Esophagus squamous epithelium (tissue), 5 donors: ENCODE measurements around the gene ZNFX1. TPM values are rescaled to one million over a fixed set of nuclear protein-coding genes. Genes with fewer than 3 reads are reported as not detected.

ENCODE experiments used
- DNase-seq: peaks from one replicate; lab custom pipeline; 2025; lab: John Stamatoyannopoulos, UW
- H3K27ac ChIP-seq, 4 donors: fragments of 200-600 bp; sonication (generic); one replicate each; pipeline ENCODE4 v1.5.1; 2016 to 2019; ENCODE audit warnings: mild to moderate bottlenecking in 1 of 4
- H3K27me3 ChIP-seq, 4 donors: fragments of 200-600 bp; sonication (generic); 1 replicate in 3 of 4; 2 replicates in 1 of 4; pipeline versions ENCODE4 v1.5.1 to v1.6.0; 2017 to 2021; ENCODE audit warnings: antibody characterized with exemption in 1 of 4
- H3K36me3 ChIP-seq, 3 donors: fragments of 200-600 bp; sonication (generic); one replicate each; pipeline ENCODE4 v1.5.1; 2016 to 2019
- H3K4me1 ChIP-seq, 3 donors: fragments of 200-600 bp; sonication (generic); one replicate each; pipeline ENCODE4 v1.5.1; 2017 to 2019
- H3K4me3 ChIP-seq, 4 donors: fragments of 200-600 bp; sonication (generic); 1 replicate in 3 of 4; 2 replicates in 1 of 4; pipeline ENCODE4 v1.5.1; 2016 to 2019; ENCODE audit warnings: mild to moderate bottlenecking in 2 of 4, moderate library complexity in 1 of 4
- H3K9me3 ChIP-seq, 3 donors: fragments of 200-600 bp; sonication (generic); one replicate each; pipeline ENCODE4 v1.5.1; 2016 to 2019
- CTCF ChIP-seq, 6 experiments: fragments of 450-650 bp in 4 of 6; fragments of 200-600 bp in 2 of 6; sonication (generic) in 2 of 6; IDR thresholded peaks; one replicate each; pipeline ENCODE4 v1.5.1; 2016 to 2019; ENCODE audit warnings: antibody characterized with exemption in 6 of 6, mild to moderate bottlenecking in 4 of 6, moderate library complexity in 4 of 6
- POLR2A ChIP-seq, 4 donors: fragments of 450-650 bp; IDR thresholded peaks; one replicate each; pipeline ENCODE4 v1.6.1; 2017; ENCODE audit warnings: antibody characterized with exemption in 4 of 4, mild to moderate bottlenecking in 4 of 4, moderate library complexity in 3 of 4
- WGBS, 2 donors: methylation state at CpG; one replicate each; pipeline ENCODE4 v1.1.5; 2018; 5-methylcytosine and 5-hydroxymethylcytosine counted together
- intact Hi-C: fragments of 100-400 bp; cut with DNase I; formaldehyde crosslinking; loops from one replicate; pipeline ENCODE4 v1.15.0; 2022
- total RNA-seq, 4 donors: library from RNA; depleted of rRNA; stranded (reverse); fragments of >200 nt; gene quantifications; one replicate each; pipeline ENCODE4 v1.1.0, GENCODE V29; 2016
- donor health status: DM: yes; HTN: yes; CAD: no.

ZNFX1 gene
- total RNA-seq, 4 donors from 2014 or later = 12.8 to 25.2 (median 17.9) TPM

- H3K9me3 ChIP-seq = peaks cover 0 to 7% (median 3%) of the 10 kb centered on the region in 3 donors
- intact Hi-C loops = no loop called here
- H3K36me3 ChIP-seq = peaks cover 20 to 74% (median 37%) of the 10 kb centered on the region in 3 donors
- no peak overlapping the region for H3K27ac ChIP-seq
- H3K4me1 ChIP-seq = peaks cover 0 to 27% (median 12%) of the 10 kb centered on the region in 3 donors
- H3K27me3 ChIP-seq = no peaks in the 10 kb centered on the region
- no peak for DNase-seq
- no peak overlapping the region for H3K4me3 ChIP-seq
- 50 to 52% methylated on average over 3 of the region's 3 CpGs for WGBS, 2 donors
- TF ChIP-seq CTCF (IDR thresholded peaks at IDR 0.05) (no peak), POLR2A (IDR thresholded peaks at IDR 0.05) (no peak)
Measured at GRCh38 chr20:49292010-49292409, 14.2 kb upstream of the ZNFX1 start.

DNA sequence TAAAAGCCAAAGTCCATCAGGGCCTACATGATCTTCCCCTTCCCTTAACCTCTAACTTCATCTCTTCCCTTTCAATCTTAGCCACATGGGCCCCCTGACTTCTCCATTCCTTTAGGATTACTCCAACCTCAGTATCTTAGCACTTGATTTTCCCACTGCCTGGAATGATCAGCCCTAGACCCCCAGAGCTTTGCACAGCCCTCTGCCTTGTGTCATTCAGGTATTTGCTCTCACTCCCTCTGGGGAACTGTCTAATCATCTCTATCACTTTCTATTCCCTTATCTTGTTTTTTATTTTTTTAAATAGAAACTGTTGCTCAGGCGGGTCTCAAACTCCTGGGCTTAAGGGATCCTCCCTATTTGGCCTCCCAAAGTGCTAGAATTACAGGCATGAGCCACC is 13.3 kb upstream of the ZNFX1 start:
- TF ChIP-seq POLR2A (IDR thresholded peaks at IDR 0.05) = no peak
- no peak for TF ChIP-seq CTCF (IDR thresholded peaks at IDR 0.05)
- no peak for DNase-seq
- Histone ChIP-seq H3K4me1 (peaks cover 0 to 28% (median 12%) of the 10 kb centered on the region in 3 donors), H3K27me3 (no peaks in the 10 kb centered on the region), H3K36me3 (peaks cover 28 to 78% (median 45%) of the 10 kb centered on the region in 3 donors), H3K9me3 (peaks cover 0 to 16% (median 11%) of the 10 kb centered on the region in 3 donors), H3K27ac (no peak overlapping the region), H3K4me3 (no peak overlapping the region)
- WGBS, 2 donors = 0 to 48% methylated on average over 1 of the region's 1 CpG
- intact Hi-C loops = no loop called here

- no peak for TF ChIP-seq CTCF (IDR thresholded peaks at IDR 0.05)
- TF ChIP-seq POLR2A (IDR thresholded peaks at IDR 0.05) = no peak
- H3K36me3 ChIP-seq = peaks cover 33 to 79% (median 50%) of the 10 kb centered on the region in 3 donors
- 75 to 84% methylated on average over 6 of the region's 6 CpGs for WGBS, 2 donors
- no peak overlapping the region for H3K4me3 ChIP-seq
- H3K9me3 ChIP-seq = peaks cover 0 to 21% (median 16%) of the 10 kb centered on the region in 3 donors
- DNase-seq = no peak
- intact Hi-C loops = no loop called here
- H3K4me1 ChIP-seq = peaks cover 0 to 31% (median 12%) of the 10 kb centered on the region in 3 donors
- no peak overlapping the region for H3K27ac ChIP-seq
- H3K27me3 ChIP-seq = no peaks in the 10 kb centered on the region
Measured at GRCh38 chr20:49290608-49291191, 12.8 kb upstream of the ZNFX1 start.

GRCh38 chr20:49288784-49289696 is 11.2 kb upstream of the ZNFX1 start:
- Histone ChIP-seq H3K4me1 (peaks cover 0 to 43% (median 14%) of the 10 kb centered on the region in 3 donors), H3K9me3 (peaks cover 0 to 37% (median 26%) of the 10 kb centered on the region in 3 donors), H3K4me3 (no peak overlapping the region), H3K27me3 (no peaks in the 10 kb centered on the region), H3K27ac (peak overlapping the region; percentile 37 to 53 (median 46)), H3K36me3 (peaks cover 50 to 91% (median 66%) of the 10 kb centered on the region in 3 donors)
- TF ChIP-seq CTCF (IDR thresholded peaks at IDR 0.05) = no peak
- TF ChIP-seq POLR2A (IDR thresholded peaks at IDR 0.05) = no peak
- DNase-seq = no peak
- WGBS, 2 donors = 47 to 68% methylated on average over 10 of the region's 10 CpGs
- intact Hi-C loops = no loop called here
